GM06990 (cell line): ENCODE data around the gene STK25.

Experiments
- DNase-seq: peaks from one replicate; pipeline ENCODE4 v3.0.0-alpha.2; 2011; ENCODE audit not compliant: insufficient read length; ENCODE audit errors: extremely low read depth
- H3K27me3 ChIP-seq: replicated peaks from 2 replicates; pipeline ENCODE4 v1.6.0; 2011; ENCODE audit warnings: low read length; ENCODE audit not compliant: control insufficient read depth, insufficient read depth
- H3K36me3 ChIP-seq: 2 replicates; pipeline ENCODE4 v1.5.1; 2011; ENCODE audit warnings: low read length; ENCODE audit not compliant: control insufficient read depth, insufficient read depth
- H3K4me3 ChIP-seq: replicated peaks from 2 replicates; pipeline ENCODE4 v1.5.1; 2011; ENCODE audit warnings: low read depth, mild to moderate bottlenecking, control low read depth, low read length
- CTCF ChIP-seq: IDR thresholded peaks from 2 replicates; pipeline ENCODE4 v1.5.1; 2011; ENCODE audit warnings: low read length, control low read depth, mild to moderate bottlenecking, inconsistent platforms; ENCODE audit not compliant: insufficient read depth, poor library complexity, severe bottlenecking

STK25 gene

GRCh38 chr2:241473399-241473798 is 35.0 kb downstream of the STK25 start:
- no peak for DNase-seq
- no peak for TF ChIP-seq CTCF
- Histone ChIP-seq H3K36me3 (peaks cover 2% of the 10 kb centered on the region; the same call in 1 of the 2 replicates), H3K4me3 (no peak overlapping the region), H3K27me3 (no peaks in the 10 kb centered on the region)

- peaks cover 2% of the 10 kb centered on the region; the same call in 1 of the 2 replicates for H3K36me3 ChIP-seq
- DNase-seq: no peak
- TF ChIP-seq CTCF: no peak
- no peaks in the 10 kb centered on the region for H3K27me3 ChIP-seq
- no peak overlapping the region for H3K4me3 ChIP-seq
Observed at GRCh38 chr2:241469746-241470145, 38.6 kb downstream of the STK25 start.

- peaks cover under 1% of the 10 kb centered on the region for H3K36me3 ChIP-seq
- DNase-seq: no peak
- no peak for TF ChIP-seq CTCF
- H3K4me3 ChIP-seq: no peak overlapping the region
- no peaks in the 10 kb centered on the region for H3K27me3 ChIP-seq
Observed at GRCh38 chr2:241468476-241468781, 40.0 kb downstream of the STK25 start.

GRCh38 chr2:241467777-241468475 is 40.5 kb downstream of the STK25 start:
- no peak for DNase-seq
- Histone ChIP-seq H3K4me3 (no peak overlapping the region), H3K36me3 (no peaks in the 10 kb centered on the region; the same call in 1 of the 2 replicates), H3K27me3 (no peaks in the 10 kb centered on the region)
- no peak for TF ChIP-seq CTCF

GRCh38 chr2:241466230-241466629 is 42.2 kb downstream of the STK25 start:
- no peak for TF ChIP-seq CTCF

GRCh38 chr2:241465543-241465942 is 42.8 kb downstream of the STK25 start:
- no peak for DNase-seq

More at GRCh38 chr2:241466230-241466629, 42.2 kb downstream of the STK25 start:
- Histone ChIP-seq H3K4me3 (no peak overlapping the region), H3K36me3 (no peaks in the 10 kb centered on the region; the same call in 1 of the 2 replicates), H3K27me3 (no peaks in the 10 kb centered on the region)
- DNase-seq: no peak

More at GRCh38 chr2:241465543-241465942, 42.8 kb downstream of the STK25 start:
- Histone ChIP-seq H3K27me3 (no peaks in the 10 kb centered on the region), H3K4me3 (no peak overlapping the region), H3K36me3 (no peaks in the 10 kb centered on the region; the same call in 1 of the 2 replicates)
- TF ChIP-seq CTCF: no peak
